Endothelial cell of umbilical vein (primary cell): Measurements from ENCODE around the gene GNB1. TPM values are rescaled to one million over a fixed set of nuclear protein-coding genes. Genes with fewer than 3 reads are reported as not detected.

ENCODE experiments used
- BruUV-seq: library from RNA; stranded (reverse); fragments of 400-500 nt; replicated peaks from 2 replicates; lab custom pipeline; 2021; lab: Mats Ljungman, UMichigan
- CTCF ChIA-PET: fragments of 300-600, 350-600 bp; sonication (Branson Sonifier 250); formaldehyde crosslinking; loops from one replicate; lab custom pipeline; 2021; ENCODE audit warnings: antibody characterized with exemption, inconsistent platforms; lab: Charles Lee
- POLR2A ChIA-PET: fragments of 300-600, 350-600 bp; sonication (Branson Sonifier 250); formaldehyde crosslinking; loops from one replicate; lab custom pipeline; 2021; ENCODE audit warnings: antibody characterized with exemption, inconsistent platforms; lab: Charles Lee
- DNase-seq: peaks from one replicate; pipeline ENCODE4 v3.0.0-alpha.2; 2011; ENCODE audit warnings: low read depth, low spot score
- FAIRE-seq: peaks from 2 replicates; lab custom pipeline; 2011; peaks lifted over from hg19 to GRCh38; lab: Jason Lieb, UNC
- H2AFZ ChIP-seq: 2 replicates; pipeline ENCODE4 v1.6.0; 2012; ENCODE audit warnings: low read depth, low read length, control low read depth, inconsistent platforms
- H3K27ac ChIP-seq: 2 replicates; pipeline ENCODE4 v1.5.1; 2011; ENCODE audit warnings: low read depth, mild to moderate bottlenecking, control low read depth, low read length, moderate library complexity; ENCODE audit not compliant: insufficient read depth
- H3K27me3 ChIP-seq, 2 experiments: 2 replicates each; pipeline versions ENCODE4 v1.6.0 to v1.6.1; 2011; ENCODE audit warnings: low read length in 2 of 2, mixed read lengths in 1 of 2; ENCODE audit not compliant: control insufficient read depth in 2 of 2, insufficient read depth in 2 of 2
- H3K36me3 ChIP-seq, 2 experiments: 2 replicates in 1 of 2; 3 replicates in 1 of 2; pipeline ENCODE4 v1.5.1; 2011; ENCODE audit warnings: low read length in 2 of 2, mild to moderate bottlenecking in 1 of 2, moderate library complexity in 1 of 2; ENCODE audit not compliant: control insufficient read depth in 2 of 2, insufficient read depth in 2 of 2; ENCODE audit errors: extremely low read depth in 1 of 2
- H3K4me1 ChIP-seq: 3 replicates; pipeline ENCODE4 v1.5.1; 2011; ENCODE audit warnings: mild to moderate bottlenecking, low read length; ENCODE audit not compliant: control insufficient read depth, insufficient read depth; ENCODE audit errors: extremely low read depth
- H3K4me2 ChIP-seq: 2 replicates; pipeline ENCODE4 v1.6.1; 2011; ENCODE audit warnings: low read length, control low read depth, mixed read lengths; ENCODE audit not compliant: insufficient read depth
- H3K4me3 ChIP-seq, 3 experiments: fragments of 200-600 bp in 1 of 3; sonication (generic), shearing (Covaris generic) in 1 of 3; replicated peaks in 1 of 3; 2 replicates each; pipeline ENCODE4 v1.5.1; 2011 to 2016; ENCODE audit warnings: control low read depth in 3 of 3, low read length in 3 of 3, mild to moderate bottlenecking in 2 of 3, inconsistent platforms in 1 of 3, low read depth in 1 of 3, moderate library complexity in 1 of 3; ENCODE audit not compliant: insufficient read depth in 1 of 3
- H3K79me2 ChIP-seq: 2 replicates; pipeline ENCODE4 v1.6.0; 2012; ENCODE audit warnings: low read length, inconsistent platforms; ENCODE audit not compliant: control insufficient read depth, insufficient read depth
- H3K9ac ChIP-seq: replicated peaks from 2 replicates; pipeline ENCODE3; 2011; ENCODE audit warnings: low read length, control low read depth; ENCODE audit not compliant: insufficient read depth; ENCODE audit errors: extremely low read depth
- H3K9me1 ChIP-seq: replicated peaks from 3 replicates; pipeline ENCODE4 v1.6.0; 2011; ENCODE audit warnings: mild to moderate bottlenecking, low read length; ENCODE audit not compliant: control insufficient read depth, insufficient read depth; ENCODE audit errors: extremely low read depth
- H3K9me3 ChIP-seq: replicated peaks from 2 replicates; pipeline ENCODE4 v1.5.1; 2012; ENCODE audit warnings: low read length, inconsistent platforms; ENCODE audit not compliant: control insufficient read depth, insufficient read depth
- H4K20me1 ChIP-seq: replicated peaks from 2 replicates; pipeline ENCODE3; 2011; ENCODE audit warnings: mild to moderate bottlenecking, low read length; ENCODE audit not compliant: control insufficient read depth, insufficient read depth; ENCODE audit errors: extremely low read depth
- CTCF ChIP-seq, 2 donors: IDR thresholded peaks; 1 replicate in 1 of 2; 2 replicates in 1 of 2; pipeline ENCODE4 v1.5.1; 2011; ENCODE audit warnings: low read length in 2 of 2, mild to moderate bottlenecking in 2 of 2, moderate library complexity in 2 of 2, control low read depth in 1 of 2, inconsistent platforms in 1 of 2, low read depth in 1 of 2; ENCODE audit not compliant: insufficient read depth in 1 of 2; ENCODE audit errors: extremely low read depth in 1 of 2
- EZH2 ChIP-seq: IDR thresholded peaks from 2 replicates; pipeline ENCODE4 v1.6.1; 2012; ENCODE audit warnings: borderline replicate concordance, low read depth, mild to moderate bottlenecking, moderate library complexity, low read length, inconsistent platforms; ENCODE audit not compliant: severe bottlenecking
- FOS ChIP-seq: IDR thresholded peaks from 2 replicates; pipeline ENCODE4 v1.6.1; 2011; ENCODE audit warnings: mild to moderate bottlenecking, low read length, moderate library complexity, borderline replicate concordance; ENCODE audit not compliant: insufficient read depth
- GATA2 ChIP-seq: IDR thresholded peaks from 2 replicates; pipeline ENCODE4 v1.7.0; 2011; ENCODE audit warnings: low read depth, mild to moderate bottlenecking, moderate library complexity, mixed read lengths, low read length; ENCODE audit not compliant: insufficient read length, insufficient read depth
- JUN ChIP-seq: IDR thresholded peaks from 2 replicates; pipeline ENCODE4 v1.6.1; 2011; ENCODE audit warnings: borderline replicate concordance, low read depth; ENCODE audit not compliant: insufficient read length, insufficient read depth
- MYC ChIP-seq: IDR thresholded peaks from one replicate; pipeline ENCODE4 v1.6.1; 2011; ENCODE audit warnings: mild to moderate bottlenecking, low read depth, low read length
- POLR2A ChIP-seq: IDR thresholded peaks from 2 replicates; pipeline ENCODE4 v1.6.1; 2012; ENCODE audit warnings: low read depth, mild to moderate bottlenecking, control low read depth, low read length
- POLR2AphosphoS5 ChIP-seq: IDR thresholded peaks from 2 replicates; pipeline ENCODE4 v1.6.1; 2012; ENCODE audit warnings: low read depth, mild to moderate bottlenecking, control low read depth, low read length, moderate library complexity; ENCODE audit not compliant: insufficient read depth
- dilution Hi-C: fragments of 300-500 bp; cut with MboI; formaldehyde crosslinking; loops from one replicate; pipeline ENCODE4 v1.15.0; 2019; ENCODE audit warnings: low sequenced_read_pairs; ENCODE audit not compliant: extremely low pct_ligation_motif_present
- intact Hi-C: fragments of 100-400 bp; cut with micrococcal nuclease; formaldehyde crosslinking; loops from one replicate; pipeline ENCODE4 v1.10.0; 2022
- polyA plus RNA-seq, 4 experiments: library from polyadenylated mRNA; depleted of rRNA in 3 of 4; stranded (reverse) in 3 of 4; unstranded in 1 of 4; fragments of >200 nt; gene quantifications; 2 replicates each; pipeline versions ENCODE4 v1.2.1 to v1.2.3, GENCODE V29; 2011 to 2012; ENCODE audit warnings: missing spikeins in 1 of 4
- total RNA-seq: library from RNA; stranded (reverse); gene quantifications from 2 replicates; pipeline ENCODE4 v1.2.3, GENCODE V29; 2021
- TF ChIP-seq, protein P1 (sequence below): IDR thresholded peaks from 2 replicates; pipeline ENCODE4 v1.6.1; 2011; ENCODE audit not compliant: insufficient read depth, insufficient read length

GNB1 gene
- total and polyA plus RNA-seq, 2 donors (not counting 3 experiments of a cell fraction or from before 2014, with no cell fraction given) = 501 to 529 TPM

- Histone ChIP-seq H3K79me2 (peaks cover 8% of the 10 kb centered on the region), H3K4me2 (no peak overlapping the region), H3K4me3 (no peak overlapping the region), H3K27ac (no peak overlapping the region), H4K20me1 (no peaks in the 10 kb centered on the region), H2AFZ (no peak overlapping the region), H3K9me3 (no peaks in the 10 kb centered on the region), H3K36me3 (peaks cover 4 to 43% of the 10 kb centered on the region in 2 experiments), H3K9me1 (no peaks in the 10 kb centered on the region), H3K9ac (no peak overlapping the region), H3K27me3 (no peaks in the 10 kb centered on the region), H3K4me1 (no peaks in the 10 kb centered on the region)
- intact Hi-C loops (no loop called here), dilution Hi-C loops (no loop called here)
- BruUV-seq = no TSS peak
- POLR2A ChIA-PET = no interaction called here
- CTCF ChIA-PET = interaction anchor here (1.8 kb wide), 1 partner anchor 149 kb away, joined by 5 read pairs; no protein-coding TSS in a partner anchor
- DNase-seq (no peak), FAIRE-seq (no peak)
- TF ChIP-seq MYC (no peak), POLR2A (no peak), JUN (no peak), POLR2AphosphoS5 (no peak), CTCF (IDR thresholded peaks at IDR 0.05; ENCODE audit: extremely low read depth in 1 of 2, insufficient read depth in 1 of 2, low read depth in 1 of 2, low read length in 2 of 2) (no peak), GATA2 (no peak), EZH2 (no peak), FOS (no peak)
- TF ChIP-seq, protein P1, sequence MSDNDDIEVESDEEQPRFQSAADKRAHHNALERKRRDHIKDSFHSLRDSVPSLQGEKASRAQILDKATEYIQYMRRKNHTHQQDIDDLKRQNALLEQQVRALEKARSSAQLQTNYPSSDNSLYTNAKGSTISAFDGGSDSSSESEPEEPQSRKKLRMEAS = no peak
Measured at GRCh38 chr1:1756661-1757421, 134.0 kb downstream of the GNB1 start.
